Measurements from ENCODE around the gene PATL2. TPM values are rescaled to one million over a fixed set of nuclear protein-coding genes. Genes with fewer than 3 reads are reported as not detected.

Gene PATL2
- total and polyA plus RNA-seq, 2 donors (not counting 1 experiment from before 2014, with no cell fraction given), result 0.40 to 1.3 TPM

DNA sequence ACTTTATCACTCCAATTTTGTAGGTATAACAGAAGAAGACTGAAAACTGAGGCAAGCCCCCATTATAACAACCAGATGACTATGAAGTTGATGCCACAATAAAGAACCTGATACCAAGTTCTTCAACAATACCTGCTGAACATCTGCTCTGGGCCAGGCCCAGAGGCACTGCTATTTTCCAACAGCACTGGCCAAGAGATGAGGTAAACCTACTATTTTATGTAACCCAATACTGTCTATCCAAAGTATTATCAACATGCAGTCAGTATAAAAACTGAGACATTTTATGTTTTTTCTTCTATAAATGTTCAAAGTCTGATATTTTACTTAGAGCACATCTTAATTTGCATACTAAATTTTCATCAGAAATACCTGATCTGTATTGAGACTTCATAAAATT, 53.7 kb downstream of the PATL2 start:
- H3K36me3 ChIP-seq (ENCODE audit: control insufficient read depth, insufficient read depth, low read length), result peaks cover 4% of the 10 kb centered on the region
- H4K20me1 ChIP-seq (ENCODE audit: control insufficient read depth, extremely low read depth, insufficient read depth, low read length), result no peaks in the 10 kb centered on the region
- DNase-seq (ENCODE audit: low read depth in 2 of 2), result no peak
- H3K79me2 ChIP-seq (ENCODE audit: control insufficient read depth, insufficient read depth, low read length), result peaks cover 14% of the 10 kb centered on the region
- no peaks in the 10 kb centered on the region for H3K9me3 ChIP-seq (ENCODE audit: control insufficient read depth, insufficient read depth, low read depth, low read length)
- no peak overlapping the region for H3K4me2 ChIP-seq (ENCODE audit: extremely low read depth, insufficient read depth, low read length)
- no peak overlapping the region for H3K27ac ChIP-seq (ENCODE audit: insufficient read depth, low read length)
- H2AFZ ChIP-seq (ENCODE audit: low read length), result no peak overlapping the region
- TF ChIP-seq, protein P1, sequence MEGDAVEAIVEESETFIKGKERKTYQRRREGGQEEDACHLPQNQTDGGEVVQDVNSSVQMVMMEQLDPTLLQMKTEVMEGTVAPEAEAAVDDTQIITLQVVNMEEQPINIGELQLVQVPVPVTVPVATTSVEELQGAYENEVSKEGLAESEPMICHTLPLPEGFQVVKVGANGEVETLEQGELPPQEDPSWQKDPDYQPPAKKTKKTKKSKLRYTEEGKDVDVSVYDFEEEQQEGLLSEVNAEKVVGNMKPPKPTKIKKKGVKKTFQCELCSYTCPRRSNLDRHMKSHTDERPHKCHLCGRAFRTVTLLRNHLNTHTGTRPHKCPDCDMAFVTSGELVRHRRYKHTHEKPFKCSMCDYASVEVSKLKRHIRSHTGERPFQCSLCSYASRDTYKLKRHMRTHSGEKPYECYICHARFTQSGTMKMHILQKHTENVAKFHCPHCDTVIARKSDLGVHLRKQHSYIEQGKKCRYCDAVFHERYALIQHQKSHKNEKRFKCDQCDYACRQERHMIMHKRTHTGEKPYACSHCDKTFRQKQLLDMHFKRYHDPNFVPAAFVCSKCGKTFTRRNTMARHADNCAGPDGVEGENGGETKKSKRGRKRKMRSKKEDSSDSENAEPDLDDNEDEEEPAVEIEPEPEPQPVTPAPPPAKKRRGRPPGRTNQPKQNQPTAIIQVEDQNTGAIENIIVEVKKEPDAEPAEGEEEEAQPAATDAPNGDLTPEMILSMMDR (conservative IDR thresholded peaks at IDR 0.05 in 1 of 2, IDR thresholded peaks at IDR 0.05 in 1 of 2; ENCODE audit: low read depth in 1 of 2, low read length in 2 of 2), result no peak
- TF ChIP-seq EZH2 (IDR thresholded peaks at IDR 0.05; ENCODE audit: low read length, missing control alignments), result no peak
- H3K9ac ChIP-seq (ENCODE audit: insufficient read depth, low read length), result no peak overlapping the region
- no peaks in the 10 kb centered on the region for H3K27me3 ChIP-seq (ENCODE audit: control insufficient read depth, insufficient read depth, low read length)
- H3K4me1 ChIP-seq (ENCODE audit: control insufficient read depth, extremely low read depth, insufficient read depth, low read length), result no peaks in the 10 kb centered on the region
- H3K4me3 ChIP-seq (replicated peaks in 1 of 4; ENCODE audit: control extremely low read depth in 1 of 4, insufficient read depth in 1 of 4, low read depth in 3 of 4, low read length in 4 of 4), result no peak overlapping the region

DNA sequence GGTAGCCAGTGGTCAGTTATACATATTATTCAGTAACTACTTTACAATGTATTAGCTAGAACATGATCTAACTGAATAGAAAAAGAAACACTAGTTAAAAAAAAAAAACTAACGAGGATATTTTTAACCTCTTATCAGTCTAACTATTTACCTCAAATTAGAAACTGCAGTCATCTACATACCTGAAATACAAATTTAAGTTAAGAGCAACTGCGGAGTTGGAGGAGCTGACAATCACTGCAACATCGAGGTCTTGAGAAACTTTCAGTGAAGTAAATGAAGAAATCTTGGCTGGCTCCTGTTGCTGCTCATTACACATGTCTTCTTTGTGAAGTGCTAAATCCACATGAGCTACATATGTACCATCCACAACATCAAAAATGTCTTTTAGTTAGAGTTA, 54.2 kb downstream of the PATL2 start:
- Histone ChIP-seq H3K79me2 (ENCODE audit: control insufficient read depth, insufficient read depth, low read length) (peaks cover 10% of the 10 kb centered on the region), H3K9me3 (ENCODE audit: control insufficient read depth, insufficient read depth, low read depth, low read length) (no peaks in the 10 kb centered on the region), H4K20me1 (ENCODE audit: control insufficient read depth, extremely low read depth, insufficient read depth, low read length) (no peaks in the 10 kb centered on the region), H3K36me3 (ENCODE audit: control insufficient read depth, insufficient read depth, low read length) (peaks cover 4% of the 10 kb centered on the region), H3K9ac (ENCODE audit: insufficient read depth, low read length) (no peak overlapping the region), H3K4me3 (replicated peaks in 1 of 4; ENCODE audit: control extremely low read depth in 1 of 4, insufficient read depth in 1 of 4, low read depth in 3 of 4, low read length in 4 of 4) (no peak overlapping the region), H3K4me2 (ENCODE audit: extremely low read depth, insufficient read depth, low read length) (no peak overlapping the region), H3K27ac (ENCODE audit: insufficient read depth, low read length) (no peak overlapping the region), H2AFZ (ENCODE audit: low read length) (no peak overlapping the region), H3K4me1 (ENCODE audit: control insufficient read depth, extremely low read depth, insufficient read depth, low read length) (no peaks in the 10 kb centered on the region), H3K27me3 (ENCODE audit: control insufficient read depth, insufficient read depth, low read length) (no peaks in the 10 kb centered on the region)
- no peak for DNase-seq (ENCODE audit: low read depth in 2 of 2)
- TF ChIP-seq EZH2 (IDR thresholded peaks at IDR 0.05; ENCODE audit: low read length, missing control alignments), result no peak
- TF ChIP-seq, protein P1 (conservative IDR thresholded peaks at IDR 0.05 in 1 of 2, IDR thresholded peaks at IDR 0.05 in 1 of 2; ENCODE audit: low read depth in 1 of 2, low read length in 2 of 2), result no peak

DNA sequence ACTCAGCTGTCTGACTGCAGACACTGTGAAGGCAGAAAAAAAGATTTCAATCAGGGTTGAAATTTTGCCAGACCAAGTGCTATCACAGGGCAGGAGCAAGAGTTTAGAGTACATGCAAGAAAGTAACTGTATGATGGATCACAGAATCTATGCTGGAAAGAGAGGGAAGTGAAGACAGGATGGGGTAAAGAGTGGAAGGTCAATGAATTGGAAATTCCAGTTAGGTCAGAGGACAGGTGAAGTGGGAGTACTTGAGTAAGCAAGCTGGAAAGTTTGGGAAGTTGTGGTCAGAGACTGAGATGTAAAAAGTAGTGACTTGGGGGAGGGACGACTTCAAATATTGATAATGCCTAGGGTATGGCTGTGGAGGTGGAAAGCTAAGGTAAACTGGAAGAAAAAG, 54.8 kb downstream of the PATL2 start:
- Histone ChIP-seq H2AFZ (ENCODE audit: low read length) (no peak overlapping the region), H3K79me2 (ENCODE audit: control insufficient read depth, insufficient read depth, low read length) (peaks cover 8% of the 10 kb centered on the region), H3K4me1 (ENCODE audit: control insufficient read depth, extremely low read depth, insufficient read depth, low read length) (no peaks in the 10 kb centered on the region), H3K4me2 (ENCODE audit: extremely low read depth, insufficient read depth, low read length) (no peak overlapping the region), H4K20me1 (ENCODE audit: control insufficient read depth, extremely low read depth, insufficient read depth, low read length) (no peaks in the 10 kb centered on the region), H3K27ac (ENCODE audit: insufficient read depth, low read length) (no peak overlapping the region), H3K27me3 (ENCODE audit: control insufficient read depth, insufficient read depth, low read length) (no peaks in the 10 kb centered on the region), H3K9me3 (ENCODE audit: control insufficient read depth, insufficient read depth, low read depth, low read length) (no peaks in the 10 kb centered on the region), H3K36me3 (ENCODE audit: control insufficient read depth, insufficient read depth, low read length) (peaks cover 8% of the 10 kb centered on the region), H3K9ac (ENCODE audit: insufficient read depth, low read length) (no peak overlapping the region), H3K4me3 (replicated peaks in 1 of 4; ENCODE audit: control extremely low read depth in 1 of 4, insufficient read depth in 1 of 4, low read depth in 3 of 4, low read length in 4 of 4) (no peak overlapping the region)
- DNase-seq (ENCODE audit: low read depth in 2 of 2), result no peak
- TF ChIP-seq, protein P1 (conservative IDR thresholded peaks at IDR 0.05 in 1 of 2, IDR thresholded peaks at IDR 0.05 in 1 of 2; ENCODE audit: low read depth in 1 of 2, low read length in 2 of 2), result no peak
- no peak for TF ChIP-seq EZH2 (IDR thresholded peaks at IDR 0.05; ENCODE audit: low read length, missing control alignments)

All from fibroblast of lung (primary cell).